Activated CD8-positive, alpha-beta memory T cell treated with anti-CD3 and anti-CD28 coated beads for 24 hours (primary cell): ENCODE measurements around the gene TNFRSF1B.

ENCODE experiments used
- DNase-seq: peaks from one replicate; pipeline ENCODE4 v3.0.0-alpha.2; 2020

Gene TNFRSF1B

GRCh38 chr1:12142141-12142823 lies 24.5 kb upstream of the TNFRSF1B start:
- DNase-seq = no peak

- no peak for DNase-seq
These were observed 23.7 kb upstream of the TNFRSF1B start for GRCh38 chr1:12142891-12143630.

- DNase-seq = no peak
These were observed 23.1 kb upstream of the TNFRSF1B start for GRCh38 chr1:12143631-12144155.

- DNase-seq = no peak
These were observed 22.6 kb upstream of the TNFRSF1B start for GRCh38 chr1:12144236-12144635.

- no peak for DNase-seq
These were observed 21.8 kb upstream of the TNFRSF1B start for GRCh38 chr1:12144969-12145368.

GRCh38 chr1:12145616-12146342 lies 21.0 kb upstream of the TNFRSF1B start:
- DNase-seq = no peak

- no peak for DNase-seq
These were observed 20.3 kb upstream of the TNFRSF1B start for GRCh38 chr1:12146343-12147112.

GRCh38 chr1:12147201-12147701 lies 19.5 kb upstream of the TNFRSF1B start:
- DNase-seq = no peak

- no peak for DNase-seq
These were observed 18.4 kb upstream of the TNFRSF1B start for GRCh38 chr1:12148160-12148957.

GRCh38 chr1:12148958-12149790 lies 17.6 kb upstream of the TNFRSF1B start:
- no peak for DNase-seq

- DNase-seq = no peak
These were observed 17.0 kb upstream of the TNFRSF1B start for GRCh38 chr1:12149791-12150175.

- no peak for DNase-seq
These were observed 16.2 kb upstream of the TNFRSF1B start for GRCh38 chr1:12150456-12151200.

GRCh38 chr1:12151465-12151864 lies 15.3 kb upstream of the TNFRSF1B start:
- DNase-seq = no peak

- no peak for DNase-seq
These were observed 14.5 kb upstream of the TNFRSF1B start for GRCh38 chr1:12152113-12152891.

- no peak for DNase-seq
These were observed 13.5 kb upstream of the TNFRSF1B start for GRCh38 chr1:12153181-12153785.

GRCh38 chr1:12155328-12155727 lies 11.5 kb upstream of the TNFRSF1B start:
- no peak for DNase-seq

GRCh38 chr1:12157366-12158231 lies 9.2 kb upstream of the TNFRSF1B start:
- DNase-seq = peak; percentile 77
